HG02938 (cell line): ENCODE data around the gene ESRRB.

Experiments used
- ATAC-seq: cut with Tn5 transposase; IDR thresholded peaks from one replicate; pipeline ENCODE4 v1.9.1; 2021; ENCODE audit warnings: mild to moderate bottlenecking, moderate library complexity; ENCODE audit not compliant: unreplicated experiment

Gene ESRRB

DNA sequence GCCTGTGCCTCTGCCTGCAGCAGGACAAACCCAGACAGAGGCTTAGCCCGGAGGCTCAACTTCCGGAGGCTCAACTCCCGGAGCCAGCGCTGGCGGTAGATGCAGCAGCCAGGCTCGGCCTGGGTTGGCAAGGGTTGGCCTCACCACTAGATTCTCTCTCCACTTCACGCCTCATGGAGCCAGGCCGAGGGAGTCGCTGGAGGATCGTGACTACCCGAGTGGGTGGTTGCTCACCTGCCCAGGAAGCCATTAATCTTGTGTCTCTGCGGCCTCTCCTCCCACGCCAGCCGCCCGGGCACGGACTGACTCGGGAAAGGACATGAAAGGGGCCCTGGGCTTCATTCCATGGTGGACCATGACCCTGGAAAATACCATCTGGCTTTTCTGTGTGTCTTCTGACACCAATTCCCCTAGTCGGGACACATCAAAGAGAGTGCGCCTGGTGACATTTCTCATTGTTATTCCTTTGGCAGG, 20.8 kb downstream of the ESRRB start:
- ATAC-seq = no peak

DNA sequence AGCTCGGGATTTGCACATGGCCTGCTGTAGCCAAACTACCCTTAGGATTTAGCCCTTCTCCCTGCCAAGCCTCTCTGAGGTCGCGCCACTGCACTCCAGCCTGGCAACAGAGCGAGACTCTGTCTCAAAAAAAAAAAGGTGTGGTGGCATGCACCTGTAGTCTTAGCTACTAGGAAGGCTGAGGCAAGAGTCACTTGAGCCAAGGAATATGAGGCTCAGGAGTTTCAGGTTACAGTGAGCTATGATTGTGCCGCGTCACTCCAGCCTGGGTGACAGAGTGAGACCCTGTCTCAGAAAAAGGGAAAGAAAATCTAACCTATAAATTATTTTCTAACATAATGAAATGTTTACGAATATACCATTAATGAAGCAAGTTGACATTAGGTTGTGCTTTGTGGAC, 29.7 kb downstream of the ESRRB start:
- no peak for ATAC-seq

DNA sequence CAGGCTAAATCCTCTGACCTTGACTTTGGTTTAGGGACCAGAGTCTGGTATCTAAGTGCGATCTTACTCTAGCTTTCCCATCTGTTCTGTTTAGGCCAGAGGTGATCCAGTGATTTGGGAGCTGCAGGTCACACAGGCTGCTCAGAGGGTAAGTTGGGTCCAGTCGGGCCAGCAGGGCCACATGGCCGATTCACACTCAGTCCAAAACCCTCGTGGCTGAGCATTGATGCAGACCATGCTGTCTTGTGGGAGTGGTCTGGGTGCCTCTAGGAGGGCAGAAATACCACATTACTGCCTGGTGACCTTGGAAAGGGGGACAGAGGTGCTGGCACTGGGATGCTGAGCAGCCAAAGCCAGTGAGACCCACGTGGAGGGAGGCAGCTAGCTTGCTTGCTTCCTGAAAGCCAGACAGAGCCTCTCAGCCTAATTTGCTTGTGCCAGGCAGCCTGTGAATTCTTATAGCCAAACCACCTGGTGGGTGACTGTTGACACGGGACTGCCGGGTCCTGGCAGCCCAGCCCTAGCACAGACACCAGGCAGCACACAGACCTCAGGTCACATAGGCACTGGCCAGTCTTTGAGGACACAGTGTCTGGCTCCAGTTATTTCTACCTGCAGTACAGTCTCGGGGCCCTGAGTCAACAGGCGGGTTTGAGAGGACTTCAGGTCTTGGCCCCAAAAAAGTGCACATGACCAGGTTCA, 31.7 kb downstream of the ESRRB start:
- no peak for ATAC-seq

DNA sequence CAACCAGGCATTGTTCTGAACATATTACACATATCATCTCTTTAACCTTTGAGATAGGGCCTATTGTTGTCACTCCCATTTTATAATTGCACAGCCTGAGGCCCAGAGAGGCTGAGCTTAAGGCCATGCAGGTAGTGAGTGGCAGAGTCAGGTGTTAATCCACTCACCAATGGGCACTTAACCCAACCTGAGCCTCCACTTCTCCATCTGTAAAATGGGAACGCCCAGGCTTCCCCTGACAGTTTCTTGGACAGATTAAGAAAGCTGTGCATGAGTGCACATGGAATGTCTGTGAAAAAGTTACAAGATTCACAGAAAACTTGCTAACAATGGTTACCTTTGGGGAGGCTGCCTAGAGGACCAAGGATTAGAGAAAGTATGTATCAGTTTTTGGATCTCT, 32.9 kb downstream of the ESRRB start:
- ATAC-seq = no peak

DNA sequence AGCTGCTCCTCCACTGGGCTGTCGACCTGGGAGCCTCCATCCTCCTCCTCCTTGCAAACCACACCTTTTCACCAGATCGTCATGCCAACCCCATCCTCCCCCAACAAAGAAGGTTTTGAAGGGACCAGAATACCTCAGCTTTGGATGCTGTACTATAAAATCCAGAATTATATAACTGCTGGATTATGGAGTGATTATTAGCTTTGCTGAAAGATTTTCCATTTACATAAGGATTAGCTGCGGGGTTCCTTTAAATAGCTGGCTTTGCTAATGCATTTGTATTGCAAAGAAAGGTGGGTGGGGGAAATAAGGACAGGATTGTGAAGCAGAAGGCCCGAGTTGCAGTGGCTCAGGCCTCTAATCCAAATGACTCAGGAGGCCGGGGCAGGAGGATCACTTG, 36.6 kb downstream of the ESRRB start:
- ATAC-seq = no peak

DNA sequence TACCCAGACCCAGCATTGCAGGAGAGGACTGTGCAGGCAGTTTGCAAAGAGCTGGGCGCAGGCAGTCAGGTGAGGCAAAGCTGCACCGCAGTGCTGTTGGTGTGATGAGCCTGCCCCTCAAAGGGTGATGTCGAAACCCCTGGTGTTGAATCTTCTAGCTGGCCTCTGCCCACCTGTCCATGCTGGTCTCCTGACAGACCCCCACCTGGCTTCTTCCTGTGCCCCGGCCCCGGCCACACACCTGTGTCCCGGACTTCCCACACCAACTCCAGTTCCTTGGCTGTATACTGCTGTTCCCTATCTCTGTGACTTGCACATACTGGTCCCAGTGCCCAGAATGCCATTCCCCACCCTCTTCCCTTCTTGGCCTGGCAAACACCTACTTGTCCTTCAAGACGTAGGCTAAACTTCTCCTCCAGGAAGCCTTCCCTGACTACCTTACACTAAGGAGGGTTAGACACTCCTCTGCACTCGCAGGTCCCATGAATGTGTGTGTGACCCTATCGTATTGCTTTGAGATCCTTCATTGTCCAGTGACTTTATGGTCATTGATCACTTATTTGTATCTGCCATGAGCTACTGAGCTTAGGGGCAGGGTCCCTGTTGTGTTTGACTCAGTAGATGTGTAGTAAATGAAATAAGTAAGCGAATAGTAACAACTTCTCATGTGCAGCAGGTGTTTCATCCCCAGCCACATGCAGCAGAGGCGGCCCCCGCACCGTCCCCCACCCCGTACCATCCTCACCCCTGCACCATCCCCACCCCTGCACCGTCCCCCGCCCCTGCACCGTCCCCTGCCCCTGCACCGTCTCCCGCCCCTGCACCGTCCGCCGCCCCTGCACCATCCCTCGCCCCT, 37.4 kb downstream of the ESRRB start:
- no peak for ATAC-seq

DNA sequence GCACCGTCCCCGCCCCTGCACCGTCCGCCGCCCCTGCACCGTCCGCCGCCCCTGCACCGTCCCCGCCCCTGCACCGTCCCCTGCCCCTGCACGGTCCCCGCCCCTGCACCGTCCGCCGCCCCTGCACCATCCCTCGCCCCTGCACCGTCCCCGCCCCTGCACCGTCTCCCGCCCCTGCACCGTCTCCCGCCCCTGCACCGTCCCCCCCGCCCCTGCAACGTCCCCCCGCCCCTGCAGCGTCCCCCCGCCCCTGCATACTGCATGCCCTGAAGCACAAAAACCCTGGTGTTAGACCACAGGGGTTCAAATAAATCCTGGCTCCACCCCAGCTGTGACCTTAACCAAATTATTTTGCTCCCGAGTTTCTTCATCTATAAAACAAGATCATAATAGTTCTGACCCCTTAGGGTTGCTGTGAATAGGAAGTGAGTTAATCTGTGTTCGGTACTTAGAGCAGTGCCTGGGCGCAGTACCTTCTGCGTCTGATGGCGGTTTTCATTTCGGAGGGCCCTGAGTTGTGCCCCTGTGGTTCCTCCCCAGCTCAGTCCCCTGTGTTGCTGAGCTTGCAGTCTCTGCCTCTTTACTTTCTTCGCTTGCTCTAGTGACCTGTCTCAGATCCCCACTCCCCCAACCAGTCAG, 38.1 kb downstream of the ESRRB start:
- no peak for ATAC-seq

DNA sequence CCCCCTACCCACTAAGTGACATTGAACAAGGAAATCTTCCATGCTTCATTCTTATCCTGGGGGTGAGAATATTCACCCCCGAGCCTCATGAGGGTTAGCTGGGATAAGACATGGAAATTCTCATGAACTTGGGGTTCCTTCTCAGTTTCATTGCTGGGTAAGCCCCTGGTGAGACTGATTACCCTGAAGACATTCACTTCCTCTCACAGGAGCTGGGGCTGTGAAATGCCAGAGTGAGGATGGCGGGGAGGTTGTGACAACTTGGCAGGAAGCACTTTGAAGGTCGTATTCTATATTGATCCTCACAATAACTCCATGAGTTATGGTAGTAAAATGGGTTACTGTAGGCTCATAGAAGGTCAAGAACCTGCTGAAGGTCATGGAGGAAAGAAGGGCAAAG, 43.5 kb downstream of the ESRRB start:
- no peak for ATAC-seq

DNA sequence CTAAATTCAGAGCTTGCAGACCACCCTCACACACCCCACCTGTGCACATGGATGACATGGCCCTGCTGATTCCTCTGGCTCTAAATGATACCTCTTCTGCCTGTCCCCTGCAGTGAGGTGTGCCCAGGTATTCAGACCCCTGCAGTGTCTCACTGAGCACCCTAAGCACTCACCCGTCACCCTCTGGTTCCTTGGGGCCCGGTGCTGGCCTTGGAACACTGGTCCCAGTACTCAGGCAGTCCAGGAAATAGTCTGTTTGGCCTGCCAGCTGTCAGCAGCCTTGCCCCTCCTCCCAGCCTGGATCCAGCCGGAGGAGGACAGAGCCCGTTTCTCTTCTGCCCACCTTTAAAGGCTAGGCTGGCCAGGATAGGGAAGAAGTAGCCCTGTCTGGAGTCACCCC, 44.9 kb downstream of the ESRRB start:
- ATAC-seq = no peak

DNA sequence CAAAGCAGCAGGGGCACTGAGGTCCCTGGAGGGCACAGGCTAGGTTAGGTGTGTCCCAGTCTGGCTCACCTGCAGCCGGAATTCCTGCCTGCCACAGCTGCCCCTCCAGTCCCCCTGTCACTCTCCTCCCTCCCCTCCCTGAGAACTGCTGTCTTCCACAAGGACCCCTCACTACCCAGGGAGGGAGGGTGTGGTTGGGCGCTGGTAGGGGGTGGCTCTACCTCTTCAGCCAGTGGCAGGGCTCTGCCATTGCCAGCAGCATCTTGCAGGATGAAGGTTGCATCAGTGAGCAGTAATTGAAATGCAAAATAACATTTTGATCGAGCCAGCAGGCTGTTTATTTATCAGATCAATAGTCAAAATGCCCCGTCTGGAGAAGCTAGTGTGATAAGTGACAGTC, 45.7 kb downstream of the ESRRB start:
- ATAC-seq = no peak

DNA sequence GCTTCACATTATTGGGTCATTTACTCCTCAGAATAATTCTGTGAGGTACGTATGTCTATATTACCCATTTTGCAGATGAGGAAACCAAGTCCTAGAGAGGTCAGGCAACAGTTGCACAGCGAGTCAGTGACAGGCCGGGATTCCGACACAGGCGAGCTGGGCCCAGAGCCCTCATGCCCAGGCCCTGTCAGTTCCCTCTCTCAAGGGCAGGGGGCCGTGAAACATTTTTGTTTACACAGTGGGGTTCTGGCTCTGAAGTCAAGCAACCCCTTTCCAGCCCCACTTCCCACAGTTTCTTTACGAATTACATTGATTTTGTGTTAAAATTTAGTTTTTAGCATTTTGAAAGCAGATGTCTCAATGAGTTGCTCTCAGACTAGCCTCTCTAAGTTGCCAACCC, 46.7 kb downstream of the ESRRB start:
- ATAC-seq = no peak

DNA sequence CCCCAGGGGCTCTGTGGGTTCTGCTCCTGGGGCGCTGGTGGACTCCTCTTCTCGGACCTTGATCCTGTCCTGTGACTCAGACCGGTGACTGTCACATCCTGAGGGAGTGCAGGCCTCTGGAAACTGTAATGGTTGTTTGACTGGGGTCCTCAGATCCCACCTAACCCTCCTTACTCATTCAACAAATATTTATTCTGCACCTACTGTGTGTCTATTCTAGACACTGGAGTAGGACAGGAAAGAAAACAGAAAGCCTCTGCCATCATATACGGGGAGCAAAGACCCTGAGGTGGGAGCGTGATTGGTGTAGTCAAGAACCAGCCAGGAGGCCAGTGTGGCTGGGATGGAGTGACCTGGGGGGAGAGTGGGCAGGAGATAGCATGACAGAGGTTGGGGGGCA, 47.6 kb downstream of the ESRRB start:
- no peak for ATAC-seq

DNA sequence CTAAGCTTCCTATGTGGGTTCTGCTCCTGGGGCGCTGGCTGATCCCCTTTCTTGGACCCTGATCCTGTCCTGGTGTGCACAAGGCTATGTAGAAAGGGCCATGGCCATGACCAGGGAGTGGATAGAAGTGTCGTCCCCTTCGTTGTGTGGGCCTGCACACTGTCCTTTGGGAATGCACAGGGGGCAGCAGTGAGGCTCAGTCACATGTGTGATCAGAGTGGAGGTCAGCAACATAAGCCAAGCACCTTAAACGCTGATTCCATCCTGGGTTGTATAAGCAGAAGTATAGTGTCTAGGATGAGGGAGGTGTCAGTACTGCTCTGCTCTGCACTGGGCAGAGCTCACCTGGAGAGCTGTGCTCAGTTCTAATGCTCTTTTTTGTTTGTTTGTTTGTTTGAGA, 48.4 kb downstream of the ESRRB start:
- ATAC-seq = no peak

DNA sequence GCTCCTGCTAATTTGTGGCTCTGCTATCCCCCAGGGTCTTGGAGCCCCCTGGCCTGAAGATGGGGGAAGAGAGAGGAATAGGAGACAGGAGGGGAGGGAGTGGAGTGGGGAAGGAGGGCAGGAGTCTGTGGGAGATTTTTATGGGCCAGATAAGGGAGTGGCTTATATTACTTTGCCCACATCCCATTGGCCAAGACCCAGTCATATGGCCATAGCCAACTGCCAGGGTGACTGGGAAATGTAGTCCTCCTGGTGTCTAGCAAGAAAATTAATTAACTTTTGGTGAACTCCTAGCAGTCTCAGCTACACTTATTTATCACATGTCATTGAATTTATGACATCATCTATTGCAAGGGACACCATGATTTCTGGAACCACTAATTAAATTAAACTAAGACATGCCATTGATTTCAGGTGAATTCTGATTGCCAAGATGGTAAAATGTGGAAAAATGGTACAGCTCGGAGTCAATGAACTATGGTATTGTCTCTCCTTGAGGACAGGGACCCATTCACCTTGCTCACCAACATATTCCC, 50.3 kb downstream of the ESRRB start:
- ATAC-seq = no peak

DNA sequence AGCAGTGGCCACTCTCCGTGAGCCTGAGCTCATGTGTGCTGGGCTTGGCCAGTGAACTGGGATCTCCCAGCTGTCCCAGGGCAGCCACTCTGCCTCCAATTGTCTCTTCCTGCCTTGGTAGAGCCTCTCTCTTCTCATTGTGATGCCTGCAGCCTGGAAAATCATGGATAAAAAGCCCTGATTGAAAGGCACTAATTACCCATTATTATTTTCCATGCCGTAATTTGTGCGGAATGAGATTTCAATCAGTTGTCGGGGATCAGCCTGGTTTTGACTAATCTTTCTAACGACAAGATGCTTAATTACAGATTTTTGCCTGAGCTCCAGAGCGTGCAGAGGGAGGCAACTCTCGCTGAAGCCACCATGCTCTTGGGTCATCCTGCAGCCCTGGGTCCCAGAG, 52.7 kb downstream of the ESRRB start:
- no peak for ATAC-seq

DNA sequence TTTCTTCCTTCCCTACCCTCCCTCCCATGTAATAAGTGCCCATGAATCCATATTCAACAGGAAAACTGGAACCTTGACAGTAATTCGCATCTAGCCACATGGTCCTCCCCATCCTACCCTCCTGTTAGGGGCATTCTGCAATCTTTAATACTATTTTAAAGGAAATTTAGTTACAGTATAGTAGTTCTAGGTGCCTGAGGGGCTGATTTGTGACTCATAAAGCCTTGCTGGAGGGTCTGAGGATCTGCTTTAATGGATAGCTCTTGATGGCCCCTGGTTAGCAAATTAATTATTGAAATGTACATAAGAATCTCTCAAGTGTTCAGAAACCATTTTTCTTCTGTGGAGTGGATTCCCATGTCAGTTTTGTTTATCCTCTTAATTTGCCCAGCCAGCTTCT, 54.1 kb downstream of the ESRRB start:
- no peak for ATAC-seq

DNA sequence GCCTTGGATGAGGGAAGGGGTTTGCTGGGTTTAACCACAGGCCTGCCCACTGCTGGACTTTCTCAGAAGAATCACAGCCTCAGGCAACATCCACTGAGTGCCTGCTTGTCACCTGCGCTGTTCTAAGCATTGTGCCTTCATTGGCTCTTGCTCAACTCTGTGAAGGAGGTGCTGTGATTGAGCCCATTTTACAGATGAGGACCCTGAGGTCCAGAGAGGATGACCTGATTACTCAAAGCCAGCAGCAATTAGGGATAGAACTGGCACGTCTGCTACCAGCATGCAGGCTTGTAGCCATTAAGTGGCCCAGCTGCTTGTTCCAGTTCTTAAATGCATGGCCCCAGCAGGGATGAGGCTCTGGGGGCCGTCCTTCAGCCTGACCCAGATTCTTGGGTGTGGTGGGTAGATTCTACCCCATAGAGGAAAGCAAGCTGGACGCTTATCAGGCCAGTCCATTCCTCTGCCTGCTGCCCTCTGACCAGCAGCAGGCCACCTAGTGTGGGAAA, 54.6 kb downstream of the ESRRB start:
- no peak for ATAC-seq

DNA sequence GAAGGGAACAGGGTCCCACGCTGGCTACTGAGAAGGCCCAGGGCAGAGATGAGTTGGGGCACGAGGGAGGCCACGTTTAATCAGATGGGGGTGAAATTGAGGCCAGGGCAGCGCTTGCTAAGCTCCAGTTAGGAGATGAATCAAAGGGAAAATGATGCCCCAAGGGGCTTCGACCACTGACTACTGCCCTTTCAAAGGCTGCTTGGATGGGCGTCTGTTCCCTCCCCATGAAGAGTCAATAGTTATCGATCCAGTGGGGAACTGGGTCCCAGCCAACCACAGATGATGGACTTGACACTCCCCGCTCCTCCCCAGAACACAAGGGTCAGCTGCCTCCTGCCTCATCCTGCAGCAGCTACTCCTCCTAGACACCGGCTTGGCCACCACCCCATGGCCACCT, 55.6 kb downstream of the ESRRB start:
- ATAC-seq = no peak

DNA sequence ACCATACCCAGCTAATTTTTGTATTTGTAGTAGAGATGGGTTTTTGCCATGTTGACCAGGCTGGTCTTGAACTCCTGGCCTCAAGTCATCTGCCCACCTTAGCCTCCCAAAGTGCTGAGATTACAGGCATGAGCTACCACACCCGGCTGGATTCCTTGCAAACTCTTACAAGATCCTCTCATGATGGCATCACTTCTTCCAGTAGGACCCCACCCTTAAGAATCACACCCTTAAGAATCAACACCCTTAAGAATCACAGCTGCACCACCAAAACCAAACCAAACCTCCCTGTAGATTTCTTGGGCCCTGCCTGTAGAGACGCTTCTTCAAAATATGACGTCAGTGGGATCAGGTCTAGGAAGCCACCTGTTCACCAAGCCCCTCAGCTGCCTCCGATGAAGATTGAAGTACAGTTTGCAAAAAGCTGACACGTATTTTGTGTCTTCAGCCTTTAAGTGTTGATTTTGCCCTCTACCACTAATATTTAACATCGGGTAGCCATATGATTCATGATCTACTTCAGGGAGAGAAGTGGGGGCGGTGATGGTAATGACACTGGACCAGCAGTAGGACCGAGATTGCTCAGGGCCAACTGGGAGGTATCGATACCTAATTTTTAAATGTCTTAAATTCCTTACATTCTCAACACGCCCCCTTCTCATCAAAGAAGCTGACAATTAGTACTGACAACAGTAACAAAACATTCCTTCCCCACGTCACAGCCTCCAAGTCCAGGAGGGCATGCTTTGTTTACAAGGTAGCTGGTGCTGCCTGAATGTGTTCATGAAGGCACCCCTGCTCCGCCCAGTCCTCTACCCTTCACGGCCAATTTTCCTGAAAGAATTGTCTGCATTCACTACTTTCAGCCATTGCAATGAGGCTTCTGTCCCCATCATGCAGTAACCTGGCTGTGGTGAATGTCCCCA, 57.2 kb downstream of the ESRRB start:
- ATAC-seq = no peak

DNA sequence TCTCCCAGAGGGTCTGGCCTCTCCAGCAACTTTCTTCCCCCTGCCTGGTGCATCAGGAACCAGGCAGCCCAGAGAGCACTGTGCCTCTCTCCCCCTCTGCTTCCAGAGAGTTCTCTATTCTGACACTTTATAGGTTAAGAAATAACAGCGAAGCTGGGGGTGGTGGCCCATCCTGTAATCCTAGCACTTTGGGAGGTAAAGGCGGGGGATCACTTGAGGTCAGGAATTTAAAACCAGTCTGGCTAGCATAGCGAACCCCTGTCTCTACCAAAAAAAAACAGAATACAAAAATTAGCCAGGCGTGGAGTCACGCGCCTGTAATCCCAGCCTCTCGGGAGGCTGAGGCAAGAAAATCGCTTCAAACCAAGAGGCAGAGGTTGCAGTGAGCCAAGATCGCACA, 58.3 kb downstream of the ESRRB start:
- ATAC-seq = no peak
